H1 (cell line): ENCODE results near the gene CRYBB1. TPM values are rescaled to one million over a fixed set of nuclear protein-coding genes. Genes with fewer than 3 reads are reported as not detected.

Experiments
- CTCF ChIA-PET: fragments of 300-600 bp; sonication (Branson Sonifier 250); formaldehyde crosslinking; loops from one replicate; lab custom pipeline; 2021; ENCODE audit not compliant: partially characterized antibody; lab: Charles Lee
- POLR2A ChIA-PET: fragments of 300-600 bp; sonication (Branson Sonifier 250); formaldehyde crosslinking; loops from one replicate; lab custom pipeline; 2021; ENCODE audit warnings: inconsistent platforms; ENCODE audit not compliant: partially characterized antibody; lab: Charles Lee
- DNase-seq, 2 experiments: peaks; one replicate each; pipeline versions ENCODE4 v3.0.0 to v3.0.0-alpha.2; 2010 to 2022; ENCODE audit warnings: low spot score in 2 of 2, low read depth in 1 of 2, mixed read lengths in 1 of 2
- FAIRE-seq: peaks from 2 replicates; lab custom pipeline; 2011; peaks lifted over from hg19 to GRCh38; lab: Jason Lieb, UNC
- H2AFZ ChIP-seq: 2 replicates; pipeline ENCODE4 v1.8.1; 2012; ENCODE audit warnings: low read length, inconsistent platforms
- H2AK5ac ChIP-seq: 2 replicates; pipeline ENCODE4 v1.6.1; 2013; ENCODE audit warnings: low read depth, low read length
- H2BK120ac ChIP-seq: replicated peaks from 2 replicates; pipeline ENCODE3; 2013; ENCODE audit warnings: low read depth, low read length, inconsistent platforms
- H2BK12ac ChIP-seq: 2 replicates; pipeline ENCODE4 v1.6.1; 2013; ENCODE audit warnings: low read depth, low read length
- H2BK15ac ChIP-seq: 2 replicates; pipeline ENCODE4 v1.6.1; 2013; ENCODE audit warnings: low read length
- H2BK20ac ChIP-seq: 2 replicates; pipeline ENCODE4 v1.6.1; 2013; ENCODE audit warnings: low read length
- H2BK5ac ChIP-seq: 2 replicates; pipeline ENCODE4 v1.6.1; 2013; ENCODE audit warnings: low read depth, low read length
- H3K14ac ChIP-seq: 2 replicates; pipeline ENCODE4 v1.6.1; 2013; ENCODE audit warnings: inconsistent platforms; ENCODE audit not compliant: insufficient read length
- H3K18ac ChIP-seq: 2 replicates; pipeline ENCODE4 v1.6.1; 2013; ENCODE audit warnings: low read length; ENCODE audit errors: extremely low read depth
- H3K23ac ChIP-seq: 2 replicates; pipeline ENCODE4 v1.6.1; 2013; ENCODE audit warnings: inconsistent platforms; ENCODE audit not compliant: insufficient read length
- H3K23me2 ChIP-seq: 2 replicates; pipeline ENCODE4 v1.6.1; 2013; ENCODE audit warnings: low read depth, low read length
- H3K27ac ChIP-seq: 2 replicates; pipeline ENCODE4 v1.6.1; 2011; ENCODE audit warnings: low read depth, low read length, inconsistent platforms
- H3K27me3 ChIP-seq, 4 experiments: replicated peaks in 1 of 4; 1 replicate in 1 of 4; 2 replicates in 3 of 4; pipeline versions ENCODE4 v1.6.1 to v1.8.1; 2011 to 2013; ENCODE audit warnings: low read length in 3 of 4, mild to moderate bottlenecking in 3 of 4, inconsistent platforms in 2 of 4, mixed read lengths in 2 of 4, moderate library complexity in 1 of 4; ENCODE audit not compliant: control insufficient read depth in 3 of 4, insufficient read depth in 3 of 4; ENCODE audit errors: extremely low read depth in 1 of 4
- H3K36me3 ChIP-seq, 4 experiments: 2 replicates each; pipeline versions ENCODE4 v1.6.1 to v1.8.1; 2011 to 2013; ENCODE audit warnings: mild to moderate bottlenecking in 4 of 4, low read length in 3 of 4, moderate library complexity in 2 of 4, control low read depth in 1 of 4, inconsistent platforms in 1 of 4; ENCODE audit not compliant: insufficient read depth in 4 of 4, control insufficient read depth in 2 of 4
- H3K4ac ChIP-seq: replicated peaks from 2 replicates; pipeline ENCODE3; 2013; ENCODE audit warnings: low read length, low read depth, mixed read lengths, inconsistent platforms; ENCODE audit not compliant: insufficient read length
- H3K4me1 ChIP-seq, 4 experiments: replicated peaks in 1 of 4; 1 replicate in 1 of 4; 2 replicates in 3 of 4; pipeline versions ENCODE4 v1.6.1 to v1.8.1; 2011 to 2013; ENCODE audit warnings: low read length in 3 of 4, inconsistent platforms in 2 of 4, mixed read lengths in 1 of 4; ENCODE audit not compliant: insufficient read depth in 4 of 4, control insufficient read depth in 3 of 4
- H3K4me2 ChIP-seq, 2 experiments: 2 replicates each; pipeline versions ENCODE4 v1.6.1 to v1.8.1; 2011 to 2013; ENCODE audit warnings: low read depth in 2 of 2, low read length in 2 of 2, control low read depth in 1 of 2, inconsistent platforms in 1 of 2, mild to moderate bottlenecking in 1 of 2; ENCODE audit not compliant: insufficient read depth in 1 of 2
- H3K4me3 ChIP-seq, 4 experiments: fragments of 200-600, 300-600 bp in 1 of 4; sonication (generic), shearing (Covaris generic), sonication (Bioruptor Twin) in 1 of 4; 2 replicates each; pipeline versions ENCODE4 v1.5.1 to v1.8.1; 2011 to 2016; ENCODE audit warnings: low read length in 4 of 4, low read depth in 3 of 4, control low read depth in 2 of 4, inconsistent platforms in 2 of 4, mild to moderate bottlenecking in 2 of 4, mixed read lengths in 1 of 4, moderate library complexity in 1 of 4; ENCODE audit not compliant: insufficient read depth in 2 of 4; ENCODE audit errors: extremely low read depth in 1 of 4
- H3K56ac ChIP-seq: replicated peaks from 2 replicates; pipeline ENCODE3; 2013; ENCODE audit warnings: low read depth, mild to moderate bottlenecking, mixed read lengths, low read length, inconsistent platforms; ENCODE audit not compliant: insufficient read length
- H3K79me1 ChIP-seq: 2 replicates; pipeline ENCODE4 v1.6.1; 2013; ENCODE audit warnings: low read depth, low read length, control low read depth
- H3K79me2 ChIP-seq, 2 experiments: 2 replicates each; pipeline versions ENCODE4 v1.6.1 to v1.8.1; 2012 to 2013; ENCODE audit warnings: low read length in 2 of 2, mild to moderate bottlenecking in 2 of 2, inconsistent platforms in 1 of 2; ENCODE audit not compliant: insufficient read depth in 2 of 2, control insufficient read depth in 1 of 2
- H3K9ac ChIP-seq, 4 experiments: replicated peaks in 1 of 4; 1 replicate in 1 of 4; 2 replicates in 3 of 4; pipeline versions ENCODE4 v1.6.1 to v1.8.1; 2011 to 2013; ENCODE audit warnings: low read depth in 3 of 4, low read length in 3 of 4, control low read depth in 2 of 4, mild to moderate bottlenecking in 2 of 4, moderate library complexity in 2 of 4, inconsistent platforms in 1 of 4; ENCODE audit errors: extremely low read depth in 1 of 4
- H3K9me3 ChIP-seq, 2 experiments: 2 replicates each; pipeline versions ENCODE4 v1.6.1 to v1.8.1; 2012 to 2013; ENCODE audit warnings: mild to moderate bottlenecking in 2 of 2, moderate library complexity in 2 of 2, control low read depth in 1 of 2, inconsistent platforms in 1 of 2, low read depth in 1 of 2, low read length in 1 of 2, mixed read lengths in 1 of 2; ENCODE audit not compliant: insufficient read depth in 2 of 2
- H4K20me1 ChIP-seq, 2 experiments: replicated peaks in 1 of 2; 2 replicates each; pipeline versions ENCODE3 to v1.8.1; 2011 to 2013; ENCODE audit warnings: inconsistent platforms in 2 of 2, low read length in 2 of 2, mild to moderate bottlenecking in 1 of 2; ENCODE audit not compliant: insufficient read depth in 2 of 2, control insufficient read depth in 1 of 2
- H4K5ac ChIP-seq: 2 replicates; pipeline ENCODE4 v1.6.1; 2013; ENCODE audit warnings: low read length, low read depth, mixed read lengths, inconsistent platforms; ENCODE audit not compliant: insufficient read length
- H4K8ac ChIP-seq: 2 replicates; pipeline ENCODE4 v1.8.0; 2013; ENCODE audit warnings: mild to moderate bottlenecking, moderate library complexity, low read length, inconsistent platforms; ENCODE audit not compliant: insufficient read depth; ENCODE audit errors: extremely low read depth
- H4K91ac ChIP-seq: replicated peaks from 2 replicates; pipeline ENCODE3; 2013; ENCODE audit warnings: low read length, mixed read lengths, inconsistent platforms; ENCODE audit not compliant: insufficient read length
- CBX8 ChIP-seq: fragments of 300-800, 300-1000 bp; sonication (generic); IDR thresholded peaks from 2 replicates; pipeline ENCODE4 v1.7.1; 2016; ENCODE audit warnings: low read depth, low read length, borderline replicate concordance
- CEBPB ChIP-seq: IDR thresholded peaks from 2 replicates; pipeline ENCODE4 v1.6.1; 2012; ENCODE audit warnings: low read depth, low read length
- EZH2 ChIP-seq: fragments of 200-600 bp; sonication (generic); IDR thresholded peaks from 2 replicates; pipeline ENCODE4 v1.7.1; 2012; ENCODE audit warnings: low read depth, mild to moderate bottlenecking, moderate library complexity, low read length, inconsistent platforms; ENCODE audit not compliant: severe bottlenecking
- HDAC6 ChIP-seq: IDR thresholded peaks from one replicate; pipeline ENCODE4 v1.7.1; 2012; ENCODE audit warnings: low read depth, mild to moderate bottlenecking, inconsistent platforms, low read length, moderate library complexity
- JUN ChIP-seq: IDR thresholded peaks from 2 replicates; pipeline ENCODE4 v1.6.1; 2011; ENCODE audit warnings: low read depth, mild to moderate bottlenecking, improper control_type of control experiment, low read length
- RXRA ChIP-seq: IDR thresholded peaks from 2 replicates; pipeline ENCODE4 v1.6.1; 2011; ENCODE audit warnings: low read depth, mild to moderate bottlenecking, low read length, moderate library complexity; ENCODE audit not compliant: insufficient read depth
- SIRT6 ChIP-seq: IDR thresholded peaks from one replicate; pipeline ENCODE4 v1.7.1; 2012; ENCODE audit warnings: low read length, inconsistent platforms
- SP2 ChIP-seq: IDR thresholded peaks from 2 replicates; pipeline ENCODE4 v1.6.1; 2012; ENCODE audit warnings: mild to moderate bottlenecking, low read length, inconsistent platforms
- TBP ChIP-seq: IDR thresholded peaks from 2 replicates; pipeline ENCODE4 v1.6.1; 2011; ENCODE audit warnings: low read depth, low read length, improper control_type of control experiment
- TEAD4 ChIP-seq: IDR thresholded peaks from 2 replicates; pipeline ENCODE4 v1.6.1; 2012; ENCODE audit warnings: low read depth, low read length, inconsistent platforms, mixed read lengths
- WGBS, 2 experiments: shearing (Covaris generic) in 1 of 2; methylation state at CpG; one replicate each; pipeline versions ENCODE4 v1.1.6 to v1.1.7; 2013 to 2015; ENCODE audit warnings: low lambda C conversion rate in 2 of 2, mixed read lengths in 2 of 2, inconsistent platforms in 1 of 2, low coverage in 1 of 2, missing lambda C conversion rate in 1 of 2; ENCODE audit not compliant: insufficient replicate concordance in 2 of 2, insufficient coverage in 1 of 2, insufficient read length in 1 of 2; ENCODE audit errors: extremely low coverage in 1 of 2, missing lambda C conversion rate in 1 of 2; 5-methylcytosine and 5-hydroxymethylcytosine counted together
- polyA plus RNA-seq, 7 experiments: library from polyadenylated mRNA; depleted of rRNA in 3 of 7; stranded (reverse) in 5 of 7; unstranded in 2 of 7; fragments of >200 nt in 5 of 7; fragments of 200-250 nt in 2 of 7; gene quantifications; 1 replicate in 5 of 7; 2 replicates in 1 of 7; 4 replicates in 1 of 7; pipeline versions ENCODE4 v1.2.1 to v1.2.3, GENCODE V29; 2011 to 2013; ENCODE audit warnings: missing spikeins in 2 of 7, mixed read lengths in 2 of 7
- total RNA-seq: library from RNA; stranded (reverse); fragmentation: NEBNext Ultra II Directional; extraction: Animal tissue kit (Norgen Biotek cat#: 25700); gene quantifications from 2 replicates; pipeline ENCODE4 v1.2.1, GENCODE V29; 2021
- TF ChIP-seq, protein P1 (sequence below): IDR thresholded peaks from 2 replicates; pipeline ENCODE4 v1.6.1; 2011; ENCODE audit warnings: low read depth, mild to moderate bottlenecking, low read length; ENCODE audit not compliant: insufficient read depth

CRYBB1 gene
- total and polyA plus RNA-seq, 2 of the 8 experiments (the other 6 are each of a cell fraction or from before 2014, with no cell fraction given): 1.7 to 6.0 TPM

DNA sequence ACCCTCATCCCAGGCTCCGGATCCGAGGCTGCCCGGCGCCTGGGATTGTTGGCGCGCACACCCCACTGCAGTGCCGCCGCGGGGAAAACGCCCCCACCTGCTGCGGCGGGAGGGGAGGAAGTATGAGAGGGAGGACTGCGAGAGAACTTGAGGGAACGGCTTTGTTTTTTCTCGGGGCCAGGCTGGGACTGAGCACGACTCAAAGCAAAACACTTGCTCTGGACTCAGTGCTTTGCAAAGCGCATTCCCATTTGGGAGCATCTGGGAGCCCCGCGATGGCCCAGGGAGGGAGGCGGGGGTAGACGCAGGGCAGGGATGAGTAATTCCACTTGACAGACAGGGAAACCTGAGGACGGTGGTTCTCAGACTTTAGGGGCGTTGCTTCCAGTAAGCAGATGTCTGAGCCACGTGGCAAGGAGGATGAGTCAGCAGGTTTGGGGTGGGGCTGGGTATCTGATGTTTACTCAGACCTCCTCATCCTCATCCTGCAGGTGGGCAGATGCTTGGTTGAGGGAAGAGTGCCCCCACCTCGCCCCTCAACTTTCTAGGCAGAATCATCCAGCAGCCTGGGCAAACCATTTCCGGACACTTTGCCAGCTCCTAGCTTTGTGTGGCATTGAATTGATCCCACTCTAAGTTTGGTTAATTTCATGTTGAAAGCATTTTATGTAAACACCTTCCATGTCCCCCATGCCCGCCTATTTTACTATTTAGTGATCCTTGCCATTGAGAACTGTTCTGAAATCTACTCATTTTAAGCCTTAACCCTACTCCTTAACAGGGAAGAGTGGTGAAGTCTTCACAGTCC is 41.0 kb upstream of the CRYBB1 start:
- peak overlapping the region; percentile 46; the same call in 1 of the 2 replicates for H3K27ac ChIP-seq
- 0 out of 2 replicates have a peak overlapping the region, but pooled peaks have one; percentile 64 for H2BK20ac ChIP-seq
- H2AK5ac ChIP-seq: no peak overlapping the region
- H4K8ac ChIP-seq: no peak overlapping the region
- peak overlapping the region; percentile 61; the same call in 1 of the 2 replicates for H2BK5ac ChIP-seq
- peaks cover 10 to 21% (median 13%) of the 10 kb centered on the region in 4 experiments for H3K4me1 ChIP-seq
- H3K79me1 ChIP-seq: 0 out of 2 replicates have a peak, but pooled peaks cover 3% of the 10 kb centered on the region
- no peak overlapping the region for H3K14ac ChIP-seq
- H3K56ac ChIP-seq: no peak overlapping the region
- peaks cover 0 to 38% of the 10 kb centered on the region in 2 experiments; a peak in 2 of 4 replicates for H3K79me2 ChIP-seq
- DNase-seq: peak; percentile 85
- no peak overlapping the region for H3K4ac ChIP-seq
- peaks cover 15% of the 10 kb centered on the region for H3K23me2 ChIP-seq
- H3K9ac ChIP-seq: peak overlapping the region in 2 of 4 experiments; percentile 25 to 39; a peak in 4 of 7 replicates
- peaks cover 3 to 10% (median 7%) of the 10 kb centered on the region in 4 experiments; a peak in 4 of 8 replicates for H3K36me3 ChIP-seq
- peak overlapping the region; percentile 87 for H2BK120ac ChIP-seq
- ChIA-PET POLR2A (interaction anchor here (0.6 to 7.9 kb wide), 7 partner anchors 9 to 269 kb away, joined by 3 to 43 read pairs (median 5); no protein-coding TSS in a partner anchor), CTCF (no interaction called here)
- H3K27me3 ChIP-seq: no peaks in the 10 kb centered on the region; a peak in 1 of 7 replicates
- peak overlapping the region; percentile 32 for H4K91ac ChIP-seq
- peak overlapping the region; percentile 71 to 82 for H3K4me2 ChIP-seq
- H2AFZ ChIP-seq: no peak overlapping the region
- no peak overlapping the region for H2BK15ac ChIP-seq
- H3K23ac ChIP-seq: no peak overlapping the region
- no peaks in the 10 kb centered on the region for H4K20me1 ChIP-seq
- peak overlapping the region; percentile 71 to 96 (median 82) for H3K4me3 ChIP-seq
- peak overlapping the region; percentile 31; the same call in 1 of the 2 replicates for H2BK12ac ChIP-seq
- no peak overlapping the region for H4K5ac ChIP-seq
- 5% methylated on average over 27 of the region's 27 CpGs; no CpG with 5 or more reads in 1 of the 2 experiments for WGBS, 2 experiments
- H3K9me3 ChIP-seq: no peaks in the 10 kb centered on the region
- peak overlapping the region; percentile 71; the same call in 1 of the 2 replicates for H3K18ac ChIP-seq
- peak; percentile 88 for FAIRE-seq
- TF ChIP-seq HDAC6: no peak
- no peak for TF ChIP-seq CEBPB
- no peak for TF ChIP-seq CBX8
- TF ChIP-seq JUN: peak; percentile 73
- TF ChIP-seq, protein P1, sequence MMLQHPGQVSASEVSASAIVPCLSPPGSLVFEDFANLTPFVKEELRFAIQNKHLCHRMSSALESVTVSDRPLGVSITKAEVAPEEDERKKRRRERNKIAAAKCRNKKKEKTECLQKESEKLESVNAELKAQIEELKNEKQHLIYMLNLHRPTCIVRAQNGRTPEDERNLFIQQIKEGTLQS: peak; percentile 60
- TF ChIP-seq RXRA: no peak
- TF ChIP-seq SIRT6: no peak
- TF ChIP-seq TEAD4: no peak
- TF ChIP-seq TBP: peak; percentile 33; the same call in 1 of the 2 replicates
- TF ChIP-seq SP2: no peak
- no peak for TF ChIP-seq EZH2
